Spleen (tissue), 7 donors: ENCODE measurements around the gene CETP.

Experiments
- POLR2AphosphoS5 ChIP-seq, 3 donors: sonication (generic); formaldehyde crosslinking; IDR thresholded peaks; one replicate each; pipeline ENCODE4 v1.5.1; 2017; ENCODE audit warnings: antibody characterized with exemption in 3 of 3
- TF ChIP-seq, protein P1 (sequence below), 11 experiments: fragments of 200-600 bp in 7 of 11; fragments of 450-650 bp in 4 of 11; sonication (generic) in 4 of 11; IDR thresholded peaks in 8 of 11; conservative IDR thresholded peaks in 3 of 11; 1 replicate in 7 of 11; 2 replicates in 4 of 11; pipeline versions ENCODE4 v1.4.0 to v1.8.0; 2016 to 2021; ENCODE audit warnings: antibody characterized with exemption in 11 of 11, inconsistent platforms in 4 of 11, mild to moderate bottlenecking in 1 of 11
- donor health status: DM: no; HTN: no; CAD: no; lungs with moderate emphysema.
- donor health status: DM: no; HTN: no; CAD: no.
- donor health status: DM: no; HTN: no; CAD: no.

DNA sequence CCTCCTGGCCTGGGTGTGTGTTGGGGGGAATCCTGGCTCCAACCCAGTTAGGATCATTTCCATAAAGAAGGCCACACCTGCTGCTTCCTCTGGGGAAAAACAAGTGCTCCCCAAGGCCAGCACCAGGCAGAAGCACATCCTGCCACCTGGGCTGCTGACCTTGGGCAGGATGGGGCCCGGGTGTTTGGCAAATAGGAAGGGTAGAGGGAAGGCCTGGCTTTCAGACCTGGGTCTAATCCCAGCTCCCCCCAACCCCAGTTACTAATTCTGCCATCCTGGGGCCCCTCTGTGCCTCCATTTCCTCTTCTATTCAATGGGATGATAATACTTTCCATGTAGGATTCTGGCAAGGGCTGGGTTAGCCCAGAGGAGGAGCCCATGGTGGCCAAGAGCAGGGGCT is 24.6 kb downstream of the CETP start:
- peak in 2 of 3 donors; percentile 84 for TF ChIP-seq POLR2AphosphoS5 (IDR thresholded peaks at IDR 0.05)
- TF ChIP-seq, protein P1, sequence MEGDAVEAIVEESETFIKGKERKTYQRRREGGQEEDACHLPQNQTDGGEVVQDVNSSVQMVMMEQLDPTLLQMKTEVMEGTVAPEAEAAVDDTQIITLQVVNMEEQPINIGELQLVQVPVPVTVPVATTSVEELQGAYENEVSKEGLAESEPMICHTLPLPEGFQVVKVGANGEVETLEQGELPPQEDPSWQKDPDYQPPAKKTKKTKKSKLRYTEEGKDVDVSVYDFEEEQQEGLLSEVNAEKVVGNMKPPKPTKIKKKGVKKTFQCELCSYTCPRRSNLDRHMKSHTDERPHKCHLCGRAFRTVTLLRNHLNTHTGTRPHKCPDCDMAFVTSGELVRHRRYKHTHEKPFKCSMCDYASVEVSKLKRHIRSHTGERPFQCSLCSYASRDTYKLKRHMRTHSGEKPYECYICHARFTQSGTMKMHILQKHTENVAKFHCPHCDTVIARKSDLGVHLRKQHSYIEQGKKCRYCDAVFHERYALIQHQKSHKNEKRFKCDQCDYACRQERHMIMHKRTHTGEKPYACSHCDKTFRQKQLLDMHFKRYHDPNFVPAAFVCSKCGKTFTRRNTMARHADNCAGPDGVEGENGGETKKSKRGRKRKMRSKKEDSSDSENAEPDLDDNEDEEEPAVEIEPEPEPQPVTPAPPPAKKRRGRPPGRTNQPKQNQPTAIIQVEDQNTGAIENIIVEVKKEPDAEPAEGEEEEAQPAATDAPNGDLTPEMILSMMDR (IDR thresholded peaks at IDR 0.05 in 8 of 11, conservative IDR thresholded peaks at IDR 0.05 in 3 of 11): no peak
